GM23248 (cell line): ENCODE measurements around the gene ZNF821. TPM values are rescaled to one million over a fixed set of nuclear protein-coding genes. Genes with fewer than 3 reads are reported as not detected.

ENCODE experiments used
- DNase-seq: peaks from one replicate; pipeline ENCODE4 v3.0.0-alpha.2; 2015
- H2AFZ ChIP-seq: fragments of 200-600 bp; sonication (generic); 2 replicates; pipeline ENCODE4 v1.6.1; 2016; ENCODE audit warnings: antibody characterized with exemption
- H3F3A ChIP-seq: fragments of 200-600 bp; sonication (generic); 2 replicates; pipeline ENCODE4 v1.6.1; 2016; ENCODE audit warnings: mild to moderate bottlenecking, antibody characterized with exemption, mixed run types; ENCODE audit not compliant: insufficient read depth
- H3K27ac ChIP-seq: fragments of 200-600 bp; sonication (generic); 2 replicates; pipeline ENCODE4 v1.5.1; 2016; ENCODE audit warnings: mild to moderate bottlenecking
- H3K27me3 ChIP-seq: fragments of 200-600 bp; sonication (generic); replicated peaks from 2 replicates; pipeline ENCODE4 v1.6.1; 2016; ENCODE audit warnings: mild to moderate bottlenecking; ENCODE audit not compliant: insufficient read depth
- H3K36me3 ChIP-seq: fragments of 200-600 bp; sonication (generic); 2 replicates; pipeline ENCODE4 v1.6.1; 2016; ENCODE audit warnings: low read depth, mild to moderate bottlenecking
- H3K4me1 ChIP-seq: fragments of 200-600 bp; sonication (generic); 2 replicates; pipeline ENCODE4 v1.6.1; 2016; ENCODE audit warnings: mild to moderate bottlenecking; ENCODE audit not compliant: insufficient read depth
- H3K4me2 ChIP-seq: fragments of 200-600 bp; sonication (generic); one replicate; pipeline ENCODE4 v1.6.1; 2016; ENCODE audit warnings: mild to moderate bottlenecking; ENCODE audit not compliant: unreplicated experiment
- H3K4me3 ChIP-seq: fragments of 200-600 bp; sonication (generic); 2 replicates; pipeline ENCODE4 v1.5.1; 2016; ENCODE audit warnings: mild to moderate bottlenecking
- H3K79me2 ChIP-seq: fragments of 200-600 bp; sonication (generic); 2 replicates; pipeline ENCODE4 v1.6.1; 2016; ENCODE audit warnings: mild to moderate bottlenecking; ENCODE audit not compliant: insufficient read depth
- H3K9ac ChIP-seq: fragments of 200-600 bp; sonication (generic); 2 replicates; pipeline ENCODE4 v1.6.1; 2016; ENCODE audit warnings: mild to moderate bottlenecking
- H3K9me2 ChIP-seq: fragments of 200-600 bp; sonication (generic); 2 replicates; pipeline ENCODE4 v1.6.1; 2016; ENCODE audit warnings: mixed run types, mild to moderate bottlenecking, moderate library complexity; ENCODE audit not compliant: insufficient read depth
- H3K9me3 ChIP-seq: fragments of 200-600 bp; sonication (generic); one replicate; pipeline ENCODE4 v1.6.1; 2017; ENCODE audit warnings: low read depth
- H4K20me1 ChIP-seq: fragments of 200-600 bp; sonication (generic); 2 replicates; pipeline ENCODE4 v1.6.0; 2016; ENCODE audit not compliant: insufficient read depth
- EZH2 ChIP-seq: fragments of 200-600 bp; sonication (generic); IDR thresholded peaks from 2 replicates; pipeline ENCODE4 v1.6.1; 2018; ENCODE audit warnings: antibody characterized with exemption, mild to moderate bottlenecking; ENCODE audit not compliant: insufficient read depth, poor library complexity, severe bottlenecking
- EZH2phosphoT487 ChIP-seq: fragments of 200-600 bp; sonication (generic); IDR thresholded peaks from 2 replicates; pipeline ENCODE4 v1.6.1; 2018; ENCODE audit warnings: antibody characterized with exemption, moderate library complexity, mild to moderate bottlenecking, low read depth; ENCODE audit not compliant: insufficient read depth
- WGBS, 2 experiments: methylation state at CpG; one replicate each; pipeline ENCODE4 v1.1.6; 2015 to 2017; ENCODE audit warnings: low lambda C conversion rate in 2 of 2, low coverage in 1 of 2; ENCODE audit errors: missing lambda C conversion rate in 2 of 2; 5-methylcytosine and 5-hydroxymethylcytosine counted together
- in situ Hi-C: fragments of 300-500 bp; cut with MboI; formaldehyde crosslinking; loops from 2 replicates; pipeline ENCODE4 v1.15.0; 2020
- polyA plus RNA-seq: library from polyadenylated mRNA; unstranded; fragments of >200 nt; fragmentation: Nextera tagmentation; extraction: Ambion mirVana; gene quantifications from 2 replicates; pipeline ENCODE4 v1.2.1, GENCODE V29; 2016
- total RNA-seq: library from RNA; depleted of rRNA; stranded (reverse); fragments of >200 nt; shearing (Covaris generic); gene quantifications from 2 replicates; pipeline ENCODE4 v1.2.3, GENCODE V29; 2014

Gene ZNF821
- total and polyA plus RNA-seq, 2 experiments from 2014 or later, result 6.3 to 21.4 TPM

DNA sequence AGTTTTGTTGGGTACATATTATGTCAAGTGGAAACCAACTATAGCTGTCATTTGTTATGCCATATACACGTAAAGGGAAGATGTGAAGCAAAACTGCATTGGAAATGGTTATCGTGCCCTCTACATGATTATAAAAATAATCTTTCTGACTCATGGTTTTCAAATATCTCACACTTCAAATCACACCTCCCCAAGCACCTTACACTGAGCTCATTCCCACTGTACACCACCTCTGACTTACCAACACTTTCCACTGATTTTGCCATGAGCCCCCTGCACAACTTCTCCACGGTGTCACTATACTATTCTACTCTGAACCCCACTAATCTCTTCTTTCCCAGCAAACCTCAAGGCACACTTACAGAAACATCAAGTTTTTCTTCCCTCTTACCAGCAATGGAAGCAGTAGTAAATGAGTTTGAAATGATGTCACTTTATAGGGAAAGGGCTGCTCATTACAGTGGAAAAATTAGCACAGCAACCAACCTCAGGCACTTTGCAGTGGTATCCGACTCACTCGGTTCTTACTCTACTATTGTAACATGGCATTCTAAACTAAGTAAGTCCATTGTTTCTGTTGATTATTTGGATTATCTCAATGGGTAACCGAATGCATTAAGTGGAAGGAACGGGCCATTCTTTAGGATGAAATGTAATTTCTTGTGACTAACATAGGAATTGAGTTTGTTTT is 18.7 kb downstream of the ZNF821 start:
- Histone ChIP-seq H3K27me3 (no peaks in the 10 kb centered on the region), H3K4me3 (no peak overlapping the region), H3K9me3 (no peaks in the 10 kb centered on the region), H2AFZ (no peak overlapping the region), H3K9me2 (no peaks in the 10 kb centered on the region), H3K36me3 (0 out of 2 replicates have a peak, but pooled peaks cover 4% of the 10 kb centered on the region), H4K20me1 (no peaks in the 10 kb centered on the region), H3K27ac (no peak overlapping the region), H3K79me2 (no peaks in the 10 kb centered on the region), H3K4me2 (no peak overlapping the region), H3K4me1 (no peaks in the 10 kb centered on the region), H3F3A (no peaks in the 10 kb centered on the region), H3K9ac (no peak overlapping the region)
- TF ChIP-seq EZH2phosphoT487, result no peak
- TF ChIP-seq EZH2, result no peak
- DNase-seq, result no peak
- WGBS, 2 experiments, result 75 to 76% methylated on average over 7 of the region's 7 CpGs
- in situ Hi-C loops, result no loop called here

DNA sequence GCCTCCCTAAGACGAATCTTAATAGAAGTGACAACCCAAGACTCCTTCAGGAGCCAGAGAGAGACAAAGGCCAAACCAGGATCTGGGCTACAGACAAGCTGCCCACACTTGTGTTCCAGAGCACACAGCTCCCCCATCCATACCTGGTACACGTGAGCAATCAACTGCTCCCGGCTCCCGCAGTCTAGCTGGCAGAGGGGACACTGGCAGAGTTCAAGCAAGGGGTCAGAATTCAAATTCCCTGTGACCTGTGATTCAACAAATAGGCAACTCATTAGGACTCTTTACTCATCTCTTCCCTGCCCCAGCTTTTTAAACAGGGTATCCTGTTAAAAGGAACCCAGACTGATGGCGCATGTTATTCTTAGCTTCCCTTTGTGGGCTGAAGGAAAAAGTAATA is 20.0 kb downstream of the ZNF821 start:
- no peak for DNase-seq
- Histone ChIP-seq H3K27ac (no peak overlapping the region), H2AFZ (no peak overlapping the region), H3F3A (0 out of 2 replicates have a peak, but pooled peaks cover 3% of the 10 kb centered on the region), H3K36me3 (peaks cover 8% of the 10 kb centered on the region; the same call in 1 of the 2 replicates), H3K9ac (no peak overlapping the region), H3K4me2 (no peak overlapping the region), H3K4me1 (no peaks in the 10 kb centered on the region), H3K9me2 (no peaks in the 10 kb centered on the region), H3K9me3 (no peaks in the 10 kb centered on the region), H3K79me2 (no peaks in the 10 kb centered on the region), H3K27me3 (no peaks in the 10 kb centered on the region), H3K4me3 (no peak overlapping the region), H4K20me1 (no peaks in the 10 kb centered on the region)
- 96 to 97% methylated on average over 5 of the region's 5 CpGs for WGBS, 2 experiments
- in situ Hi-C loops, result no loop called here
- TF ChIP-seq EZH2 (no peak), EZH2phosphoT487 (no peak)

DNA sequence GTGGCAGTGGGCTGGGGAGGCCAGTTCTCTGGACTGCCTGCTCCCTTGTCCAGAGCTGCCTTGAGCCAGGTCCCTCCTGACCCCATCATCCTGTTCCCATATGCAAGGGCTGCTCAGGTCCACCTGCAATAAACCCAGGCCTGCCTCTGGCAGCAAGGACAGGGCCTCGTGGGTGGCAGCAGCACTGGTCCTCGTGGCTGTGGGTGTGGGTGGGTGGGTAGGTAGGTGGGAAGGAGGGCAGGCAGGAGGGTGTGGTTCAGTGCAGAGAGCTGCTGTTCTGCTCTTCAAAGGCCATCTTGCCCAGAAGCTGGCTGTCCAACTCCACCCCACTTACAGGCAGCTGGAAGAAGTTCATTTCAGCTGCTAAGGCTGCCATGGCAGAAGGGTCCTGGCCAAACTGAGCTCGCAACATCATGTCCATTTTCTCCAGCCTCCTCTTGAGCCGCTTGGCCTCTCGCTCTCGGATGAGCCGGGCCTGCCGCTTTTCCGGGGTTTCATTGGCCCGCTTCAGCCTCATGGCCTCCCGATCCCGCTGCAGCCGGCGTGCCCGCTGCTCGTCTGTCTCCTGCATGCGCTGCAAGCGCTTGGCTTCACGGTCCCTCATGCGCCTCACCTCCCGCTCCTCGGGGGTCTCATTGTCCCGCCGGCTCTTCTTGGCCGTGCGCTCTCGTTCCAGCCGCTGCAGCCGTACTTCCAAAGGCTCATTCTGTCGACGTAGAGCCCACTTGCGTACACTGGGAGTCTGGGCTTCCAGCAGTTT is 24.0 kb downstream of the ZNF821 start:
- in situ Hi-C loops, result no loop called here
- peaks cover 35% of the 10 kb centered on the region for H3K79me2 ChIP-seq

DNA sequence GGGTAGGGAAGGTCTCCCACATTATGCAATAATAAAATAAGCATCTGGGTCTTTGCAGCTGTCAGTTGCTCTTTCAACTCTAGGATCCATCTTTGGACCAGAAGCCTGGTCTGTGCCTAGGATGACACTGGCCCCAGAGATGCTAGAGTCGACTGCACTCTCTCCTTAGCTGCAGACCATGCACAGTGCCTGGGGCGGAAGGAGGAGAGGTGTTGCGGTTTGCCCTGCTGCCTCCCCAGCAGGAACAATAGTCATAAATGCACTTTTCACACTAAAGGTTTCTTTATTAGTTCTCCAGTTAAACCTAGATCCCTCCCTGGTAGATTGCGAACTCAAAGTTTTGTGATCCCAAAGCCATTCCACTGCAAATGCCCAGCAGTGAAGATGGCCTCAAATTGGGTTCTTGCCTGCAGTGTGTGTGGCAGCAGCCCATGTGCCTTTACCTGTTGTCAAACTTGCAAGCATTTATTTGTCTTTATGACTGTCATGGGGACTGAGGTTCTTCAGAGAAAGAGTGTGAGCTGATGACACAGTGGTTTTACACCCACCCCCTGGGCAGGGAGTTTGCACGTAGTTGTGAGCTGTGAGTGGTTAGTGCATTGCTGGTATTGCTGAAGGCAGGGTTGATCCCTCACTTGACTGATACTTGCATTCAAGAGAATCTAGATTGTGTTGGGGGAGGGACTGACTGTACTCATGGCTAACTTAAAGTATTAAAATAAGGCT is 27.9 kb downstream of the ZNF821 start:
- DNase-seq, result no peak
- Histone ChIP-seq H3K9me3 (no peaks in the 10 kb centered on the region), H3K4me3 (no peak overlapping the region), H3K9me2 (no peaks in the 10 kb centered on the region), H3K36me3 (peaks cover 4% of the 10 kb centered on the region; the same call in 1 of the 2 replicates), H3K4me2 (no peak overlapping the region), H3K27me3 (no peaks in the 10 kb centered on the region), H3K4me1 (no peaks in the 10 kb centered on the region), H3K9ac (no peak overlapping the region), H3K27ac (no peak overlapping the region), H2AFZ (no peak overlapping the region), H3F3A (0 out of 2 replicates have a peak, but pooled peaks cover 8% of the 10 kb centered on the region), H3K79me2 (peaks cover 74% of the 10 kb centered on the region), H4K20me1 (no peaks in the 10 kb centered on the region)
- 87 to 92% methylated on average over 5 of the region's 5 CpGs for WGBS, 2 experiments
- no peak for TF ChIP-seq EZH2phosphoT487
- no peak for TF ChIP-seq EZH2
- in situ Hi-C loops, result no loop called here

More for the DNA sequence above, 24.0 kb downstream of the ZNF821 start:
- Histone ChIP-seq H2AFZ (no peak overlapping the region), H3K9me2 (no peaks in the 10 kb centered on the region), H4K20me1 (no peaks in the 10 kb centered on the region), H3K27me3 (no peaks in the 10 kb centered on the region), H3K4me1 (no peaks in the 10 kb centered on the region), H3K4me3 (no peak overlapping the region), H3K9me3 (no peaks in the 10 kb centered on the region), H3K9ac (no peak overlapping the region), H3K4me2 (no peak overlapping the region), H3K27ac (no peak overlapping the region), H3K36me3 (peaks cover 8% of the 10 kb centered on the region; the same call in 1 of the 2 replicates), H3F3A (0 out of 2 replicates have a peak, but pooled peaks cover 8% of the 10 kb centered on the region)
- WGBS, 2 experiments, result 92 to 96% methylated on average over 31 to 32 of the region's 32 CpGs
- TF ChIP-seq EZH2phosphoT487, result no peak
- no peak for TF ChIP-seq EZH2
- DNase-seq, result no peak
